Measurements from ENCODE around the gene PPP1R9B. TPM values are rescaled to one million over a fixed set of nuclear protein-coding genes. Genes with fewer than 3 reads are reported as not detected.

PPP1R9B gene
- total RNA-seq, 1 experiment from 2014 or later: 34.8 TPM

DNA sequence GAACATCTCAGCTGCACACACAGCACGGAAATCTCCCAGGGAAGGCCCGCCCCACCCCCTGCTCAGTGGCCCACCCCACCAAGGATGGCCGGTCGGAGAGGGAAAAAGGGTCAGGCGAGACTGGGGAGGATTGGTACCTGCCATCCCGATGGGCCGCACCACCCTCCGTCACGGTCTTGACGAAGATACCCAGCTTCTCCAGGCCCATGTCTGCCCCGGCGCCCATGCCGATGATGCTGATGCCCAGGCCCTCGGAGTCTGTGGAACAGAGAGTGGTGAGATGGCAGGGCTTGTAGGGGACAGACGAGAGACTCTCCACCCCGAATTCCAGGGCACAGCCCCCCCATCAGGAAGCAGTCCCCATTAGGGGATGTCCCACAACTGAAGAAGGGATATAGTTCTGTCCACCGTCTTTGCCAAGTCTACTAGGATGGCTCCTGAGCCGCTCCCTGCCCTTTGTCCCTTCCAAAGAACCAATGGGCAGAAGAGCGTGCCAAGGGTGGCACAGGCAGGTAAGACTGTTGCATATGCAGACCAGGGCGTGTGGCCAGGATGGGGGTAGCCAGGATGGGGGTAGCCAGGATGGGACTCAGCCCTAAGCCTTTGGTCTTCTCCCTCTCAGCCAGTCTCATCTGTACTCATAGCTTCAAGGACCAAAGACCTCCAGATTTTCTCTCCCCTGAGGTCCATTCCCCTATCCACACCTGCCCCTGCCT lies 6.9 kb downstream of the PPP1R9B start:
- no peak overlapping the region for H3K4me3 Mint-ChIP-seq (ENCODE audit: unreplicated experiment)
- H3K4me1 Mint-ChIP-seq (ENCODE audit: insufficient read depth, unreplicated experiment): peaks cover 38% of the 10 kb centered on the region
- ChIA-PET CTCF (interaction anchor here (0.8 to 2.1 kb wide), 2 partner anchors 36 to 50 kb away, joined by 3 to 7 read pairs; no protein-coding TSS in a partner anchor), POLR2A (no interaction called here)
- peaks cover 49% of the 10 kb centered on the region for H3K36me3 Mint-ChIP-seq (ENCODE audit: insufficient read depth, unreplicated experiment)
- H3K27me3 Mint-ChIP-seq (ENCODE audit: insufficient read depth, unreplicated experiment): no peaks in the 10 kb centered on the region
- no TSS peak for BruUV-seq (replicated peaks)
- no peak for TF ChIP-seq CTCF (IDR thresholded peaks at IDR 0.05; ENCODE audit: unreplicated experiment)
- no peak for DNase-seq (ENCODE audit: unreplicated experiment)
- no peak overlapping the region for H3K27ac Mint-ChIP-seq (ENCODE audit: low read depth, unreplicated experiment)
- H3K9me3 Mint-ChIP-seq (ENCODE audit: unreplicated experiment): no peaks in the 10 kb centered on the region
- intact Hi-C loops (cut with micrococcal nuclease): no loop called here

- peaks cover 63% of the 10 kb centered on the region for H3K36me3 Mint-ChIP-seq (ENCODE audit: insufficient read depth, unreplicated experiment)
- H3K4me3 Mint-ChIP-seq (ENCODE audit: unreplicated experiment): no peak overlapping the region
- TF ChIP-seq CTCF (IDR thresholded peaks at IDR 0.05; ENCODE audit: unreplicated experiment): no peak
- H3K27ac Mint-ChIP-seq (ENCODE audit: low read depth, unreplicated experiment): no peak overlapping the region
- ChIA-PET POLR2A (interaction anchor here (1.2 kb wide), 1 partner anchor 20 kb away, joined by 4 read pairs; no protein-coding TSS in a partner anchor), CTCF (interaction anchor here (1.0 to 3.1 kb wide), 3 partner anchors 20 to 151 kb away, joined by 3 to 16 read pairs (median 3); no protein-coding TSS in a partner anchor)
- no peaks in the 10 kb centered on the region for H3K9me3 Mint-ChIP-seq (ENCODE audit: unreplicated experiment)
- no peaks in the 10 kb centered on the region for H3K27me3 Mint-ChIP-seq (ENCODE audit: insufficient read depth, unreplicated experiment)
- intact Hi-C loops (cut with micrococcal nuclease): no loop called here
- BruUV-seq (replicated peaks): no TSS peak
- H3K4me1 Mint-ChIP-seq (ENCODE audit: insufficient read depth, unreplicated experiment): peaks cover 27% of the 10 kb centered on the region
- DNase-seq (ENCODE audit: unreplicated experiment): no peak
Measured at GRCh38 chr17:50141745-50142110, 8.7 kb downstream of the PPP1R9B start.

- ChIA-PET POLR2A (interaction anchor here (1.2 to 1.5 kb wide), 2 partner anchors 15 to 20 kb away, joined by 4 to 5 read pairs; no protein-coding TSS in a partner anchor), CTCF (interaction anchor here (0.6 to 3.1 kb wide), 11 partner anchors 11 to 152 kb away, joined by 3 to 16 read pairs (median 3); partner anchors contain the start of gene SAMD14)
- peaks cover 64% of the 10 kb centered on the region for H3K36me3 Mint-ChIP-seq (ENCODE audit: insufficient read depth, unreplicated experiment)
- no peak overlapping the region for H3K27ac Mint-ChIP-seq (ENCODE audit: low read depth, unreplicated experiment)
- no peaks in the 10 kb centered on the region for H3K9me3 Mint-ChIP-seq (ENCODE audit: unreplicated experiment)
- H3K4me3 Mint-ChIP-seq (ENCODE audit: unreplicated experiment): no peak overlapping the region
- H3K27me3 Mint-ChIP-seq (ENCODE audit: insufficient read depth, unreplicated experiment): no peaks in the 10 kb centered on the region
- intact Hi-C loops (cut with micrococcal nuclease): no loop called here
- peaks cover 22% of the 10 kb centered on the region for H3K4me1 Mint-ChIP-seq (ENCODE audit: insufficient read depth, unreplicated experiment)
- DNase-seq (ENCODE audit: unreplicated experiment): no peak
- no TSS peak for BruUV-seq (replicated peaks)
- no peak for TF ChIP-seq CTCF (IDR thresholded peaks at IDR 0.05; ENCODE audit: unreplicated experiment)
Measured at GRCh38 chr17:50141026-50141744, 9.3 kb downstream of the PPP1R9B start.
